HG02943 (cell line): ENCODE results near the gene WFDC1.

Experiments used
- ATAC-seq: cut with Tn5 transposase; IDR thresholded peaks from one replicate; pipeline ENCODE4 v1.9.1; 2021; ENCODE audit warnings: mild to moderate bottlenecking, low read depth, moderate library complexity; ENCODE audit not compliant: unreplicated experiment

Gene WFDC1

DNA sequence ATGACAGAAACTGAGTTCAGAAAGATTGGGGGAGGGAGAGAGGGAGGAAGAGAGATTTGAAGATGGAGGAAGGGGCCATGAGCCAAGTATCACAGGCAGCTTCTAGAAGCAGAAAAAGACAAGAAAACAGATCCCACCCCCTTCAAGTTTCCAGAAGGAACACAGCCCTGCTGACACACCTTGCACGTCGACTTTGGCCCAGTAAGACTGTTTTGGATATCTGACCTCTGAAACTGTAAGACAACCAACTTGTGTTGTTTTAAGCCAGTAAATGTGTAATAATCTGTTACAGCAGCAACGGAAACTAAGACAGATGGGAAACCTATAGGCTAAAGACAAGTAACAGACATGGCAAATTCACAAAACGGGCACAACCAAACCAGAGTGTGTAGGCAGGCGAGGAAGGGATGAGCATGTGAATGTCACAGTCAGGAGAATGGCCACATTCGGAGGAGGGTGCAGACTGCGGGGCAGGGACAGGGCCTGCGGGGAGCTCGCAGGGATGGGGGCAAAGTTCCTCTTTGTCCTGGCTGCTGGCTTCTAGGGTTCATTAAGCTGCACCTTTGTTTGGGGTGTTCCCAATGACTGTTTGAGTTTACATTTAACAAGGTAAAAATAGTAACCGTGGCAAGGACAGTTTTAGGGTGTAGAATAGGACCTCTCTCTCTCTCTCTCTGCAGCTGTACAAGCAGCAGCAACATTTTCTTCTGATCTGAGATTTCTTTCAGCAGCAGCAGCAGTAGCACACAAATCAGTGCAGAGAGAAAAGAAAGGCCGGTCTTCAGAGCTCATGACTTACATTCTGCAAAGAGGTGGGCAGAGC is 55.4 kb downstream of the WFDC1 start:
- ATAC-seq: no peak

DNA sequence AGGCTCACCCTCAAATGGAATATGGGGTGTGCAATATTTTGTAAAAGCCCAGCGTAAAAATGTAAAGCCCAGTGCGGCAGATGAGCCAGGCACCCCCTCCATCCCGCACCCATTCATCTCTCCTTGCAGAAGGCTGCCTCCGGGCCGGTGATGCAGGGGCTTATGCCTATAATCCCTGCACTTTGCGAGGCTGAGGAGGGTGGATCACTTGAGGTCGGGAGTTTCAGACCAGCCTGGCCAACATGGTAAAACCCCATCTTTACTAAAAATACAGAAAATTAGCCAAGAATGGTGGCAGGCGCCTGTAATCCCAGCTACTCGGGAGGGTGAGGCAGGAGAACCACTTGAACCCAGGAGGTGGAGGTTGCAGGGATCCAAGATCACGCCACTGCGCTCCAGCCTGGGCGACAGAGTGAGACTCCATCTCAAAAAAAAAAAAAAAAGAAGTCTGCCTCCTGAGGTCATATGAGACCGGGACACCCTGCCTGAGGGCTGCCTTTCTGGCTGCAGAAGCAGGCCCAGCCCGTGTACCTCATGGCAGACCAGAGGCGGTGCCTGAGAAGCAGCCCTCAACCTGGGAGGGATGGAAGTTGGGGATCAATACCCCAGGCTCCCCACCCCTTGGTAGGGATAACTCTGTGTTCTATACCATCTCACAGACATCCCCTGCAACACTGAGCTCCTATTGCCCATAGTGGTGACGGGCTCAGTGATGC is 56.2 kb downstream of the WFDC1 start:
- no peak for ATAC-seq

DNA sequence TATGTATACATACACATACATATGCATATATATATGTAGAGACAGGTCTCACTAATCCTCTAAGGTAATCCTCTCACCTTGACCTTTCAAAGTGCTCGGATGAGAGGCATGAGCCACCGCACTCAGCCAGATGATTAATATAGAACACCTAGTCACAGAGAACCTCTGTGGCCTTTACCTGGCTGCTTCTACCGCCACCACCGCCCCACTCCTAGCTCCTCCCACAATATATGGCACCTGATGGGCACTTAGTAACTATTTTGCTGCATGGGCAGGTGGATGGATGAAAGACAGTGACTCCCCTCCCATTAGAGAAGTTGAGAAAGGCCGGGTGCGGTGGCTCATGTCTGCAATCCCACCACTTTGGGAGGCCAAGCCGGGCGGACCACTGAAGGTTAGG is 57.0 kb downstream of the WFDC1 start:
- no peak for ATAC-seq

DNA sequence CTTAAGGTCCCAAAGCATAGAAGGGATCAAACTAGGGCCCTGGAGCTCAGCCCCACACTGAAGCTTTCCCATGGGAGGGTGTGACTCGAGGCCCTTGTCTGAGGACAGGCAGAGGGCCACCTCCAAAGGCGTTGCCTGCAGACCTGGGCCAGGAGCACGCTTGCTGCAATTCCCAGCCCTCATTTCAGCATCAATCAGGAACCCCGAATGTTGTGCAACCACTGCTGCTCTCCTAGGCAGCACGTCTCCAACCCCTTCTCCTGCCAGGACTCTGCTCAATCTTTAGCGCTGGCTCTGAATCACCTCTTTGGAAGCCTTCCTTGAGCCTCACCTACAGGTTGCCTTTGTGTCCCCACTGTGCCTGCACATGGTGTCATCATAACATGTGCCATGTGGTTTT is 59.6 kb downstream of the WFDC1 start:
- no peak for ATAC-seq

DNA sequence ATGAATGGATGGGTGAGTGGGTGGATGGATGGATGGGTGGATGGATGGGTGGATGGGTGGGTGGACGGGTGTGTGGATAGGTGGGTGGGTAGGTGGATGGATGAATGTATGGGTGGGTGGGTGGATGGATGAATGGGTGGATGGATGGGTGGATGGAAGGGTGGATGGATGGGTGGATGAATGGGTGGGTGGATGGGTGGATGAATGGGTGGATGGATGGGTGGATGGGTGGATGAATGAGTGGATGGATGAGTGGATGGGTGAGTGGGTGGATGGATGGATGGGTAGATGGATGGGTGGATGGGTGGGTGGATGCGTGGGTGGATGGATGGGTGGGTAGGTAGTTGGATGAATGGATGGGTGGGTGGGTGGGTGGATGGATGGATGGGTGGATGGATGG is 60.5 kb downstream of the WFDC1 start:
- ATAC-seq: no peak

DNA sequence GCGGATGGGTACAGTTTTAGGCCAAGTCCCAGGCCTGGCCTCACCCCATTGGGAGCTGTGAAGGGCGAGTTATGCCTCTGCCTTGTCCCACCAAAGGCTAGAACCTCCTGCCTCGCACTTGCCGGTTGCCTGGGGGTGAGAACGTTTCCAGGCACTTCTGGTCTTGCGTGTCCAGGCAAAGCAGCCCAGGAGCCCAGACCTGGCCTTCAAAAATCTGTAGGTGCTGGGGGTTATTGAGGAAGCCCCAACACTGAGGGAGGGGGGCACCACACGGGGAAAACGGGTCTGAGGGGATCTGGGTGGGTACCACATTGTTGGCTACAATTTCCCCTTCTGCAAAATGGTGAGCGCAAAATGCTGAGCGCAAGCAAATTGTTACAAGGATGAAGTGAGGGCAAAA is 61.5 kb downstream of the WFDC1 start:
- no peak for ATAC-seq

DNA sequence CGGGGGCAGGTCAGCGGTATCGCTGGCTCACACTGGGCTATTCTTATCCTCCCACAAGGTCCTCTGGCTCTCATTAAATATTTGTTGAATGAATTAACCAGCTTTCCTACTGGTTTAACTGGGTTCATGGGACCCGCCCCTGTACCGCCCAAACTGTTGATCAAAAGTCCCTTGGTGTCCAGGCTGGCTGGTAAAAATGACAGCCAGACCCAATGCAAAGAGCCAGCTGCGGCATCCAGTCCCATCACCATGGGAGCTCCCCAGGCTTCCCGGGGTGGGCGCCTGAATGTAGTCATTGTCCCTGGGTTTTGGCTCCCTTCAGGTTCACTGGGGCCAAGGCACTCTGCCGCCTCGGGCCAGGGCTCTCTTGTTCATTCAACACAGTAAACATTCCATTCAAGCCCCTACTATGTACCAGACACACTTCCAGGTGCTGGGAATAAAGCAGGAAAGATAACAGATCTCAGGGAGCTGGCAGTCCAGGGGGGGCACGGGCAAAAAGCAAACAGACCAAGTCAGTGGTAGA is 62.0 kb downstream of the WFDC1 start:
- no peak for ATAC-seq

DNA sequence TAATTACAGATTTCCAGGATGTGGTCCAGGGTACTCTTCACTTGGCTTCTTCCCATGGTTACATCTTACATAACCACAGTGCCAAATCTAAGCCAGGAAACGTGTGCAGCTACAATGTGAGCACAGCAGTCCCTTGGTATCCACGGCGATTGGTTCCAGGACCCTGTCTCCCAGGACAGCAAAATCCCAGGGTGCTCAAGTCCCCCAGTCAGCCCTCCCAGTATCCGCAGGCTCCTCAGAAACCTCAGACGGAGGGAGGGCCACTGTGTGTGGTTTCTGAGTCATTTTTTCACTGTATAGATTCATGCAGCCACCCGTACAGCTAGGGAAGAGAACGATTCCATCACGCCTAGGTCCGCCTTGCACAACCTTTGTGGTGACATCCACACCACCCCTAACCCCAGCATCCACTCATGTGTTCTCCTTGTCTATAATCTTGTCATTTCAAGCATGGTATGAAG is 62.5 kb downstream of the WFDC1 start:
- ATAC-seq: no peak

DNA sequence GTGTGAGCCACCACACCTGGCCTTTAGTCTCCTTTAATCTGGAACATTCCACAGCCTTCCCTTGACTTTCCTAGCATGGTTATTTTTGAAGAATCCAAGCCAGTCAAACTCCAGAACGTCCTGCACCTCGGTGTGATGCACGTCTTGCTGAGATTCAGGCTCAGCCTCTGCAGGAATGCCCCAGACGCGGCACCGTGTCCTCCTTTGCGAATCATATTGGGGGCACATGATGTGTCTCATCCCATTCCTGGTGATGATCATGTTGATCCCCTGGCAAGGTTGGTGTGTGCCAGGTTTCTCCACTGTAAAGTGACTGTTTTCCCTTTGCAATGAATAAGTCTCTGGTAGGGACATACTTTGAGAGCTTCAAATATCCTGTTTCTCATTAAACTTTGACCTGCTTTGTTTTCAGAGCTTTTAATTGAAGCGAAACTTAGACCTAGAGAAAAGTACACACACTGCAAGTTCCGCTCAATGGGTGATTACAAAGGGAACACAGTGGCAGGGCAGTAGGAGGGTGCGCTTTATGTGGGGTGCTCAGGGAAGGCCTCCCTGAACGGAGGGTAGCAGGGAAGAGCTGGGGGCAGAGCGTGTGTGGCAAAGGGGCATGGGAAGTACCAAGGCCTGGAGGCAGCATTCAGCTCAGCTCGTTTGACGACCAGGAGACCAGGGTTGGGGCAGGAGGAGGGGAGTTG is 64.1 kb downstream of the WFDC1 start:
- ATAC-seq: no peak

DNA sequence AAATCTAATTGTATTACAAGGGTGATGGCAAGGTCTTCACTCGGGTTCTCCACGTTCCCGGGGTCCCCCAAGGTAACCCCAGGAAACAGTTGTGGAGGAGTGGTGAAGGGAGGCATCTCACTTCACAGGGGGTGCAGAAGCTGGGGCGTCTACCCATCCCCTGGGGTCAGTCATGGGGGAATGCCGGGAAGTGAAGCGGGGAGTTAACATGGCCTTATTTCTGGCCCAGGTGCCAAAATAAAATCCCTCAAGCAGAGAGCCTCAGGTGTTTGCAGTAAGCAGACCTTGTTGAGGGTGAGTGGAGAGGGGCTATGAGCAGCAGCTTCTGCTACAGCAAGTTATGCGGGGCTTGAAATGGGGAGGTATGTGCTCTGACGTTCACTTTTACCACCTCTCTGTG is 64.6 kb downstream of the WFDC1 start:
- ATAC-seq: no peak

DNA sequence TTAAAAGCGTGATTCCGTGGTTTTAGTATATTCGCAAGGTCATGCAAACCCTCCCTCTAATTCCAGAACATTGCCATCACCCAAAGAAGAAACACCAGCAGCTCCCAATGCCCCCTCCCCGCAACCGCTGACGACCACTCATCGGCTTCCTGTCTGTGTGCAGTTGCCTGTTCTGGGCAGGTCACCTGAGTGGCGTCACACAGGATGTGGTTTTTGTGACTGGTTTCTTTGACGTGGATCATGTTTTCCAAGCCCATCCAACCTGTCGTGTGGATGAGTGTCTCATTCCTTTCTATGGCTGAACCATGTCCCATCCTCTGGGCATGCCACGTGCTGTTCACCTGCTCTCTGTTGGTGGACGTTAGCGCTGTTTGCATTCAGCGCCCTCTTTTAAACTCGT is 65.5 kb downstream of the WFDC1 start:
- no peak for ATAC-seq

DNA sequence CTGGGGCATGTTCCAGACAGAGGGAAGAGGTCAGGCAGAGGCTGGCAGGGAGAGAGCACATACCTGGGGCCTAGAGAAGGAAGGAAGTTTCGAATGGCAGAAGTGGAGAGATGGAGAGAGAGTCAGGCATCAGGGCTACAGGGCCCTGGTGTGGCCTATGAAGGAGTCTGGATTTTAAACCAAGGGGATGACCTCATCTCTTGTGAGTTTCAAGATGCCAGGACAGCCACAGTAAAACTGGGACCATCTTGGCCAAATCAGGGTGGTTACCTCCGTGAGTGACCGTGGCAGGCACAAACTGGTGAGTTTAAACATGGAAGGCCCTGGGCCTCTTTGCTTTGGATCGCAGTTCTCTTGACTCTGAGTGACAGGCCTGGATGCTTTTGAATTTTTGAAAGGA is 66.1 kb downstream of the WFDC1 start:
- ATAC-seq: no peak

DNA sequence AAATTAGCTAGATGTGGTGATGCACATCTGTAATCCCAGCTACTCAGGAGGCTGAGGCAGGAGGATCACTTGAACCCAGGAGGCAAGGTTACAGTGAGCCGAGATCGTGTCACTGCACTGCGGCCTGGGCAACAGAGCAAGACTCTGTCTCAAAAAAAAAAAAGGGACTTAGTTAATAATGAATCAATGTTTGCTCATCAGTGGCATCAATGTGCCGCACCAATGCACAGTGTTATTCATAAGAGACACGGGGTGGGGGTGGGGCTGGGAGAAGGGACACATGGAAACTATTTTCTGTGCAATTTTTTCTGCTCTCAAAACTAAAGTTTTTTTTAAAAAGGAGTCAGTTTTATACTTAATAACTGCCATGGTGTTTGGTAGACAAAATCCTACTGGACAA is 66.9 kb downstream of the WFDC1 start:
- ATAC-seq: no peak

DNA sequence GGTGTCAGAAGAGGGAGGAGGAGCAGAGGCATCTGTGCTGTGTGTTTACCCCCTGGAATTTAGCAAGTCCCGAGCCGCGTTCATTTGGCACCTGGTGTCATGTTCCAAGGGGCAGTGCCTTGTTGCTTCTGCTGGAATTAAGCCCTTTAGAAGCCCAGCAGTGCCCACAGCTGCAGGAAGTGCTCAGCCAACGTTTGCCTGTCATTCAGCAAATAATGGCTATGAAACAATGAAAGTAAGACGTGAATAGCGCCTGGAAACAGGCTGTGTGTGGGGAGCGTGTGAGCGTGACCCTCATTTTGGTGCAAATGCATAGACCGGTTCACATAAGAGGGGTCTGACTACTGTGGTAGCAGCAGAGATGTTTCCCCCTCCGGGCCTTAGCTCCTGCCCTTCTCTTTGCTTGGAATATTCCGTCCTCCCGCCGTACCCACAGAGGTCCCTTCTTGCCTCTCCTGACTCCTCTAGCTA is 67.8 kb downstream of the WFDC1 start:
- ATAC-seq: no peak

DNA sequence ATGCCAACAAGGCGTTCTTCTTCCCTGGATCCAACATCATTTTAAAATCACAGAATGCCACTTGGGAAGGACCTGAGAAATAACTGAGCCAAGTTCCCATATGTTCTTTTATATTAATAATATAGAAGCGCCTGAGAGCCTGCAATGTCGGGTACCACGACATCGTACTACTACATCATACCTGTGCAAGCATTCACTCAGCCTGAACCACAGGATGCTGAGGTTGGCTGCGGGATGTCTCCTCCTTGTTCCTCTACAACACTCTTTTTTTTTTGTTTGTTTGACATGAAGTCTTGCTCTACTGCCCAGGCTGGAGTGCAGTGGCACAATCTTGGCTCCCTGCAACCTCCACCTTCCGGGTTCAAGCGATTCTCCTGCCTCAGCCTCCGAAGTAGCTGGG is 71.5 kb downstream of the WFDC1 start:
- ATAC-seq: no peak

DNA sequence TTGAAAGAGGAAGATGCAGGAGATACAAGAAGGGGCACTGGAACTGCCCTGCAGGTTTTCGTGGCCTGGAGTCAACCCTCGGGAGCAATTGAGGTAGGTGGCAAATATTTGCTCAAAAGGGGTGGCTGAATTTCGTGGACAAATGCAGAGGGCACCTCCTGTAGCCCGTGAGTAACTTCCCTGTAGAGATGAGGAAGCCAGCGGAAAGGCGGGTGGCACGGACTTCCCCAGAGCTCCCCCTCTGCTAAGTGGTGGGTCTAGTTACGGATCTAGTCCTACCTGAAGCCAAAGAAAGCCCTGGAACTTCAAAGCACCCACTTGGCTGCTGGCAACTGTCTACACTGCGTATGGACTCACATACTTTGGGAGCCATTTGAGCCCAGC is 72.6 kb downstream of the WFDC1 start:
- ATAC-seq: no peak

DNA sequence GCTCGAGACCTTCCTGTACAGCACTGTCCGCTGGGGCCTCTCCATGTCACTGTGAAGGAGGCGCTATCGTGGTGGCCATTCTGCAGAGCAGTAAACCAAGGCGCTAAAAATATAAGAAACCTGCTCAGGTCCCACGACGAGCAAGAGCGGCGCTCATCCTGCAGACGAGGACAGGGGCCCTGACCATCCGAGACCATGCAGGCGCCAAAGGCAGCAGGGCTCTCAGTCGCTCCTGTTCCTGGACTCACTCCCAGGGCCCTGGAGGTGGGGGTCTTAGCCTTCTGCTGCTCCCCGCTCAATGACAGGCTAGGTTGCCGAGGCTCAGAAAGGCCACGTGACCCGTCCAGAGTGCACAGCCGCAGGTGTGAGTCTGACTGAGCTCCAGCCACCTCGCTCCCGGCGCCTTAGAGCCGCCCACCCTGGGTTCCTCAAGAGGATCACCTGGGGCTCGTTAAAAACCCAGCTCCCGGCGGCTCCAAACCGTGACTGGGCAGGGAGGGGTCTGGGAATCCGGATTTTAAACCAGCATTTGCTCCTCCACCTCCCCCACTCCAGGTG is 73.2 kb downstream of the WFDC1 start:
- no peak for ATAC-seq

DNA sequence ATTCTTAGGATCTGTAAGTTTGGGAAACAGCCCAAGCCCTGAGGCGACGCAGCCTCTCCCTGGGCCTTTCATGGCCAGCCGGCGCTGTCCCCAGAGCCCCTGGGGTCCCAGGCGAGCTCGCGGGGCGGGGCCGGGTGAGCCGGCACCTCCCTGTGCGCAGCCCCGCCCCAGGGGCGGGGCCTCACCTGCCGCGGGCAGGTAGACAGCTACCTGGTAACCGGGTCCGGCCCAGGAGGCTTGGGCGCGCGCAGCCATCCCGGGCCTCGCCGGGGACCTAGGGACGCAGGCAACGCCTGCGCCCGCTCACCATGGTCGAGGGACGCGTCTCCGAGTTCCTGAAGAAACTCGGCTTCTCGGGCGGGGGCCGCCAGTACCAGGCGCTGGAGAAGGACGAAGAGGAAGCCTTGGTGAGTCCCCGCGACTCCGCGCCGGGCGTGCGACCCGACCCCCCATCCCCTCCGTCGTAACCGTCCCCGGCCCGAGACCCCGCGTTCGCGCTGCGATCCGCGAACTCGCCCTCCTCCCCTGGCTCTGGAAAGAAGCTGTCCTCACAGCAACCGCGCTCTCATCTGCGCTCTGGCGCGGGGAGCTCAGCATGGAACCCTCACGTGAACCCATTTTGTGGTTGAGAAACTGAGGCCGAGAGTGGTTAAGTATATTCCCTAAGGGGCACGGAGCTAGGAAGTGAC is 73.8 kb downstream of the WFDC1 start, which contains the start of gene ATP2C2:
TSS of gene ATP2C2 (plus strand) at position 231 of the 689 bp plus-strand sequence. CDS start at position 309, 78 bp downstream.
- no peak for ATAC-seq

DNA sequence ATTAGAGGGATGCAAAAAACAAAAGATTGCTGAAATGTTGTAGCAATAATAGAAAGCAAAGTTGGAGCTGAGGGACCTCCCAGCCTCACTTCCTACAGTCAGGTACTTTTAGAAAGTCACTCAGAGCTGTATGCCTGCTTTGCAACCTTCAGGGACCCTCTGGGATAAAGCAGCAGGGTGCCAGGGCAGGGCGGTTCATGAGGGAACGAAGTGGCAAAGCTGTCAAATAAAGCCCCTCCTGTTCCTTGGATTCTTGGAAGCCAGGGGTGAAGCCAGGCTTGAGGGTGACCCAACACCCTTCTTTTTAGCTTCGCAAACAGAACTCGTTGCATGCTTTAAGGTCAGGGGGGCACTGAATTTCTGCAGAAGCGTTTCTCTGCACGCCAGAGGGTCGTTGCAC is 74.4 kb downstream of the WFDC1 start:
- no peak for ATAC-seq
